CD14-positive monocyte (primary cell): ENCODE results near the gene TNRC6A. TPM values are rescaled to one million over a fixed set of nuclear protein-coding genes. Genes with fewer than 3 reads are reported as not detected.

ENCODE experiments used
- DNase-seq, 3 donors: peaks; one replicate each; pipeline ENCODE4 v3.0.0-alpha.2; 2011 to 2022
- H2AFZ ChIP-seq: 2 replicates; pipeline ENCODE4 v1.6.0; 2012; ENCODE audit warnings: mild to moderate bottlenecking, low read depth, low read length, inconsistent platforms; ENCODE audit not compliant: insufficient read depth, poor library complexity, severe bottlenecking
- H3K27ac ChIP-seq, 2 donors: 1 replicate in 1 of 2; 2 replicates in 1 of 2; pipeline ENCODE4 v1.5.1; 2012 to 2013; ENCODE audit warnings: low read length in 2 of 2, control low read depth in 1 of 2, inconsistent platforms in 1 of 2, low read depth in 1 of 2, mild to moderate bottlenecking in 1 of 2
- H3K27me3 ChIP-seq, 2 donors: one replicate each; pipeline versions ENCODE4 v1.6.0 to v1.6.1; 2011 to 2013; ENCODE audit warnings: low read length in 2 of 2; ENCODE audit not compliant: control insufficient read depth in 2 of 2, insufficient read depth in 2 of 2
- H3K36me3 ChIP-seq, 2 donors: replicated peaks in 1 of 2; 1 replicate in 1 of 2; 2 replicates in 1 of 2; pipeline versions ENCODE4 v1.5.1 to v1.6.1; 2012 to 2013; ENCODE audit warnings: low read length in 2 of 2, control low read depth in 1 of 2, inconsistent platforms in 1 of 2, mild to moderate bottlenecking in 1 of 2; ENCODE audit not compliant: insufficient read depth in 2 of 2, control insufficient read depth in 1 of 2
- H3K4me1 ChIP-seq, 2 donors: 1 replicate in 1 of 2; 2 replicates in 1 of 2; pipeline versions ENCODE4 v1.5.1 to v1.6.1; 2012 to 2013; ENCODE audit warnings: low read length in 2 of 2, control low read depth in 1 of 2, inconsistent platforms in 1 of 2, mild to moderate bottlenecking in 1 of 2, moderate library complexity in 1 of 2; ENCODE audit not compliant: insufficient read depth in 2 of 2, control insufficient read depth in 1 of 2
- H3K4me2 ChIP-seq: replicated peaks from 2 replicates; pipeline ENCODE3; 2012; ENCODE audit warnings: low read length, moderate library complexity, mild to moderate bottlenecking; ENCODE audit not compliant: poor library complexity, severe bottlenecking; ENCODE audit errors: extremely low read depth
- H3K4me3 ChIP-seq, 3 experiments: fragments of 200-600 bp in 1 of 3; sonication (generic) in 1 of 3; replicated peaks in 1 of 3; 1 replicate in 2 of 3; 2 replicates in 1 of 3; pipeline ENCODE4 v1.5.1; 2011 to 2013; ENCODE audit warnings: low read length in 3 of 3, mild to moderate bottlenecking in 3 of 3, control low read depth in 2 of 3, low read depth in 2 of 3, inconsistent platforms in 1 of 3, moderate library complexity in 1 of 3
- H3K79me2 ChIP-seq: 2 replicates; pipeline ENCODE4 v1.6.0; 2012; ENCODE audit warnings: mild to moderate bottlenecking, control low read depth, inconsistent platforms, low read length, moderate library complexity; ENCODE audit not compliant: insufficient read depth
- H3K9ac ChIP-seq: 2 replicates; pipeline ENCODE4 v1.6.0; 2017; ENCODE audit warnings: low read length, mild to moderate bottlenecking; ENCODE audit not compliant: insufficient read depth, poor library complexity, severe bottlenecking
- H3K9me3 ChIP-seq, 2 donors: replicated peaks in 1 of 2; 1 replicate in 1 of 2; 2 replicates in 1 of 2; pipeline versions ENCODE4 v1.5.1 to v1.6.1; 2012 to 2013; ENCODE audit warnings: low read length in 2 of 2, control low read depth in 1 of 2; ENCODE audit not compliant: control insufficient read depth in 1 of 2, insufficient read depth in 1 of 2
- H4K20me1 ChIP-seq: 2 replicates; pipeline ENCODE4 v1.6.0; 2012; ENCODE audit warnings: mild to moderate bottlenecking, low read length, control low read depth, moderate library complexity; ENCODE audit not compliant: insufficient read depth
- H3K27ac Mint-ChIP-seq, 7 donors: one replicate each; pipeline ENCODE4 v1.8.0; 2020; ENCODE audit warnings: mild to moderate bottlenecking in 7 of 7, mixed read lengths in 7 of 7, moderate library complexity in 6 of 7, inconsistent platforms in 2 of 7
- H3K27me3 Mint-ChIP-seq, 3 donors: one replicate each; pipeline ENCODE4 v1.8.0; 2021 to 2022; ENCODE audit warnings: low read depth in 3 of 3, mild to moderate bottlenecking in 3 of 3, mixed read lengths in 3 of 3, moderate library complexity in 3 of 3, inconsistent platforms in 1 of 3
- H3K36me3 Mint-ChIP-seq, 2 donors: one replicate each; pipeline ENCODE4 v1.8.0; 2020; ENCODE audit warnings: mixed read lengths in 2 of 2, inconsistent platforms in 1 of 2, mild to moderate bottlenecking in 1 of 2
- H3K4me1 Mint-ChIP-seq: one replicate; pipeline ENCODE4 v1.8.0; 2020; ENCODE audit warnings: mild to moderate bottlenecking, mixed read lengths
- H3K4me3 Mint-ChIP-seq, 2 donors: one replicate each; pipeline ENCODE4 v1.8.0; 2020; ENCODE audit warnings: mild to moderate bottlenecking in 2 of 2, mixed read lengths in 2 of 2, moderate library complexity in 1 of 2
- H3K9me3 Mint-ChIP-seq, 7 donors: one replicate each; pipeline ENCODE4 v1.8.0; 2020 to 2022; ENCODE audit warnings: mixed read lengths in 7 of 7, mild to moderate bottlenecking in 6 of 7, moderate library complexity in 6 of 7, inconsistent platforms in 2 of 7
- WGBS: methylation state at CpG from one replicate; pipeline ENCODE4 v1.1.5; 2013; ENCODE audit warnings: missing lambda C conversion rate; ENCODE audit not compliant: insufficient coverage; 5-methylcytosine and 5-hydroxymethylcytosine counted together
- intact Hi-C, 2 donors: fragments of 100-400 bp; cut with micrococcal nuclease; formaldehyde crosslinking; loops; one replicate each; pipeline versions ENCODE4 v1.15.0 to v1.15.1; 2023
- polyA plus RNA-seq, 3 donors: library from polyadenylated mRNA; depleted of rRNA in 1 of 3; unstranded in 2 of 3; stranded (reverse) in 1 of 3; fragments of 300-500 nt in 2 of 3; fragments of >200 nt in 1 of 3; fragmentation: Illumina TruSeq in 2 of 3; gene quantifications; 1 replicate in 2 of 3; 2 replicates in 1 of 3; pipeline ENCODE4 v1.2.3, GENCODE V29; 2012 to 2021
- TF ChIP-seq, protein P1 (sequence below): fragments of 200-600 bp; IDR thresholded peaks from one replicate; pipeline ENCODE4 v1.8.0; 2022; ENCODE audit warnings: antibody characterized with exemption, mild to moderate bottlenecking

TNRC6A gene
- polyA plus RNA-seq, 3 donors: 3.3 to 36.1 (median 4.0) TPM

DNA sequence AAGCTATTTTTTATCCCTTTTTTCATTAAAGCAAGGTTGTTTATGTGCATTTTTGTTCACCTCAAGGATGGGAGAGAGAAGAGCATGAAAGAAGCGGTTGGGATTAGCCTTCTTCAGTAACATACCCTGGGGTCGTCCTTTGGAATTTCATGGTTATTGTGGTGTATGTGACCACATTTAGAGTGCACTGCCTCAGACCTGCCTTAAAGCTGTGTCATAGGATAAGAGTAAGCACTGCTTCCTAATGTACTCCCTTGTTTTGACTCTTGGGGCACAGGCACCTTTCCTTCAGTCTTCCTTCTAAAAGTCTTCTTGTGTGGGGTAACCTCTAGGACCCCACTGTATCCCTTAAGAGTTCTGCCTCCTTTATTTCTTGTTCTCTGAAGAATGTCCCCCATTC lies 28.9 kb downstream of the TNRC6A start:
- peaks cover 44% of the 10 kb centered on the region for H3K79me2 ChIP-seq
- peaks cover 87% of the 10 kb centered on the region for H4K20me1 ChIP-seq
- H3K4me2 ChIP-seq: no peak overlapping the region
- H3K9me3 ChIP-seq: no peaks in the 10 kb centered on the region
- no peak overlapping the region for H3K9ac ChIP-seq
- WGBS: no CpG with 5 or more reads among the region's 2 CpGs
- H3K27me3 ChIP-seq: no peaks in the 10 kb centered on the region
- Mint-ChIP-seq H3K27ac (no peak overlapping the region), H3K4me1 (peaks cover 3% of the 10 kb centered on the region), H3K36me3 (peaks cover 7 to 13% of the 10 kb centered on the region in 2 donors), H3K27me3 (no peaks in the 10 kb centered on the region), H3K4me3 (no peak overlapping the region), H3K9me3 (no peaks in the 10 kb centered on the region)
- H3K4me1 ChIP-seq: no peaks in the 10 kb centered on the region
- no peak overlapping the region for H2AFZ ChIP-seq
- H3K4me3 ChIP-seq: no peak overlapping the region
- intact Hi-C loops: no loop called here
- peaks cover 31 to 56% of the 10 kb centered on the region in 2 donors for H3K36me3 ChIP-seq
- no peak overlapping the region for H3K27ac ChIP-seq
- DNase-seq: no peak
- TF ChIP-seq, protein P1, sequence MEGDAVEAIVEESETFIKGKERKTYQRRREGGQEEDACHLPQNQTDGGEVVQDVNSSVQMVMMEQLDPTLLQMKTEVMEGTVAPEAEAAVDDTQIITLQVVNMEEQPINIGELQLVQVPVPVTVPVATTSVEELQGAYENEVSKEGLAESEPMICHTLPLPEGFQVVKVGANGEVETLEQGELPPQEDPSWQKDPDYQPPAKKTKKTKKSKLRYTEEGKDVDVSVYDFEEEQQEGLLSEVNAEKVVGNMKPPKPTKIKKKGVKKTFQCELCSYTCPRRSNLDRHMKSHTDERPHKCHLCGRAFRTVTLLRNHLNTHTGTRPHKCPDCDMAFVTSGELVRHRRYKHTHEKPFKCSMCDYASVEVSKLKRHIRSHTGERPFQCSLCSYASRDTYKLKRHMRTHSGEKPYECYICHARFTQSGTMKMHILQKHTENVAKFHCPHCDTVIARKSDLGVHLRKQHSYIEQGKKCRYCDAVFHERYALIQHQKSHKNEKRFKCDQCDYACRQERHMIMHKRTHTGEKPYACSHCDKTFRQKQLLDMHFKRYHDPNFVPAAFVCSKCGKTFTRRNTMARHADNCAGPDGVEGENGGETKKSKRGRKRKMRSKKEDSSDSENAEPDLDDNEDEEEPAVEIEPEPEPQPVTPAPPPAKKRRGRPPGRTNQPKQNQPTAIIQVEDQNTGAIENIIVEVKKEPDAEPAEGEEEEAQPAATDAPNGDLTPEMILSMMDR: no peak

DNA sequence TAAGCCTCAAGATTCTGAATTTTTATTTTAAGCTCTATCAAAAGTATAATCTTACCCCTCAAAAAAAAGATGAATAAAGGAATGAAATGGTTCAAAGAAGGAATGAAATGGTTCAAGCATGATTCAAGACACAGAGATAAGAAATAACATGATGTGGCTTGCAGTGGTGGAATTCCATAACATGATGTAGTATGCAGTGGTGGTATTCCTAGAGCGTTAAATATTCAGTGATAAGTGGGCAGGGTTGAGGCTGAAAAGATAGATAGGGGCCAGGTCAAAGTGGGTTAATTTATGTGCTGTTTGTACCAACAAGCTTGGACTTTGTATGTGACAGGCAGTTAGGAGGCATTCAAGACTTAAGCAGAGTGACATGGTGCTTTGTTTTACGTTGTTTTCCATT lies 29.6 kb downstream of the TNRC6A start:
- Histone ChIP-seq H3K9me3 (no peaks in the 10 kb centered on the region), H3K27me3 (no peaks in the 10 kb centered on the region), H3K27ac (no peak overlapping the region), H3K79me2 (peaks cover 38% of the 10 kb centered on the region), H3K4me2 (no peak overlapping the region), H3K4me3 (no peak overlapping the region), H4K20me1 (peaks cover 81% of the 10 kb centered on the region), H3K4me1 (no peaks in the 10 kb centered on the region), H3K9ac (no peak overlapping the region), H3K36me3 (peaks cover 37 to 62% of the 10 kb centered on the region in 2 donors), H2AFZ (no peak overlapping the region)
- H3K9me3 Mint-ChIP-seq: no peaks in the 10 kb centered on the region
- no peak overlapping the region for H3K4me3 Mint-ChIP-seq
- 100% methylated on average over 1 of the region's 2 CpGs for WGBS
- intact Hi-C loops: no loop called here
- H3K36me3 Mint-ChIP-seq: peaks cover 12 to 15% of the 10 kb centered on the region in 2 donors
- peaks cover 0 to 2% (median 0%) of the 10 kb centered on the region in 3 donors for H3K27me3 Mint-ChIP-seq
- TF ChIP-seq, protein P1: no peak
- H3K4me1 Mint-ChIP-seq: peaks cover 3% of the 10 kb centered on the region
- DNase-seq: no peak
- H3K27ac Mint-ChIP-seq: no peak overlapping the region
